Parathyroid adenoma (tissue), 2 donors: Measurements from ENCODE around the gene TEF.

Experiments used
- H2AFZ ChIP-seq: fragments of 300-600 bp; sonication (generic); one replicate; pipeline ENCODE4 v1.7.0; 2017; ENCODE audit warnings: antibody characterized with exemption, mild to moderate bottlenecking
- H3K27ac ChIP-seq: fragments of 300-600 bp; sonication (generic); one replicate; pipeline ENCODE4 v1.7.0; 2017
- H3K27me3 ChIP-seq: fragments of 300-600 bp; sonication (generic); one replicate; pipeline ENCODE4 v1.7.0; 2017; ENCODE audit warnings: low read length; ENCODE audit not compliant: control insufficient read depth, insufficient read depth
- H3K36me3 ChIP-seq: fragments of 300-600 bp; sonication (generic); one replicate; pipeline ENCODE4 v1.7.0; 2017; ENCODE audit warnings: low read length; ENCODE audit not compliant: control insufficient read depth, insufficient read depth
- H3K4me1 ChIP-seq: fragments of 300-600 bp; sonication (generic); one replicate; pipeline ENCODE4 v1.7.0; 2017; ENCODE audit warnings: control low read depth
- H3K4me2 ChIP-seq: fragments of 300-600 bp; sonication (generic); one replicate; pipeline ENCODE4 v1.7.0; 2017; ENCODE audit warnings: low read length
- H3K4me3 ChIP-seq: fragments of 300-600 bp; sonication (generic); one replicate; pipeline ENCODE4 v1.7.0; 2017; ENCODE audit warnings: low read depth, low read length
- H3K79me2 ChIP-seq: fragments of 300-600 bp; sonication (generic); one replicate; pipeline ENCODE4 v1.7.0; 2017; ENCODE audit warnings: control low read depth
- H3K9ac ChIP-seq: fragments of 300-600 bp; sonication (generic); one replicate; pipeline ENCODE4 v1.7.0; 2017; ENCODE audit warnings: mild to moderate bottlenecking
- H3K9me3 ChIP-seq: fragments of 300-600 bp; sonication (generic); one replicate; pipeline ENCODE4 v1.7.0; 2017; ENCODE audit warnings: low read length; ENCODE audit not compliant: control insufficient read depth
- CTCF ChIP-seq: fragments of 300-600 bp; sonication (generic); IDR thresholded peaks from one replicate; pipeline ENCODE4 v1.7.0; 2017; ENCODE audit warnings: antibody characterized with exemption, mild to moderate bottlenecking
- donor health status: primary hyperparathyroidism.

Gene TEF

GRCh38 chr22:41341990-41342389, 39.8 kb upstream of the TEF start:
- Histone ChIP-seq H3K4me2 (no peak overlapping the region), H3K27me3 (no peaks in the 10 kb centered on the region), H3K9ac (no peak overlapping the region), H3K4me3 (no peak overlapping the region), H3K27ac (no peak overlapping the region), H2AFZ (no peak overlapping the region), H3K9me3 (no peaks in the 10 kb centered on the region), H3K4me1 (no peaks in the 10 kb centered on the region), H3K36me3 (no peaks in the 10 kb centered on the region), H3K79me2 (no peaks in the 10 kb centered on the region)
- TF ChIP-seq CTCF, result no peak

GRCh38 chr22:41343300-41343699, 38.4 kb upstream of the TEF start:
- Histone ChIP-seq H3K27ac (no peak overlapping the region), H3K9me3 (no peaks in the 10 kb centered on the region), H3K4me2 (no peak overlapping the region), H3K79me2 (no peaks in the 10 kb centered on the region), H3K4me3 (no peak overlapping the region), H3K27me3 (no peaks in the 10 kb centered on the region), H3K9ac (no peak overlapping the region), H2AFZ (no peak overlapping the region), H3K36me3 (no peaks in the 10 kb centered on the region), H3K4me1 (no peaks in the 10 kb centered on the region)
- TF ChIP-seq CTCF, result no peak

GRCh38 chr22:41343717-41344116, 38.0 kb upstream of the TEF start:
- no peaks in the 10 kb centered on the region for H3K79me2 ChIP-seq
- H3K36me3 ChIP-seq, result no peaks in the 10 kb centered on the region
- no peak overlapping the region for H3K9ac ChIP-seq
- H3K4me3 ChIP-seq, result no peak overlapping the region
- H3K27ac ChIP-seq, result no peak overlapping the region
- H3K27me3 ChIP-seq, result no peaks in the 10 kb centered on the region
- no peak overlapping the region for H2AFZ ChIP-seq
- H3K4me1 ChIP-seq, result no peaks in the 10 kb centered on the region
- no peaks in the 10 kb centered on the region for H3K9me3 ChIP-seq
- no peak for TF ChIP-seq CTCF
- no peak overlapping the region for H3K4me2 ChIP-seq

GRCh38 chr22:41344189-41344788, 37.5 kb upstream of the TEF start:
- Histone ChIP-seq H3K79me2 (no peaks in the 10 kb centered on the region), H3K4me3 (no peak overlapping the region), H3K9ac (no peak overlapping the region), H3K4me1 (no peaks in the 10 kb centered on the region), H3K9me3 (no peaks in the 10 kb centered on the region), H3K36me3 (no peaks in the 10 kb centered on the region), H2AFZ (no peak overlapping the region), H3K27me3 (no peaks in the 10 kb centered on the region), H3K27ac (no peak overlapping the region), H3K4me2 (no peak overlapping the region)
- TF ChIP-seq CTCF, result no peak

GRCh38 chr22:41345807-41346335, 35.9 kb upstream of the TEF start:
- H3K4me1 ChIP-seq, result no peaks in the 10 kb centered on the region

More at GRCh38 chr22:41345807-41346335, 35.9 kb upstream of the TEF start:
- TF ChIP-seq CTCF, result no peak
- Histone ChIP-seq H3K4me3 (no peak overlapping the region), H3K79me2 (no peaks in the 10 kb centered on the region), H3K4me2 (no peak overlapping the region), H3K36me3 (no peaks in the 10 kb centered on the region), H3K27me3 (no peaks in the 10 kb centered on the region), H2AFZ (no peak overlapping the region), H3K9ac (no peak overlapping the region), H3K9me3 (no peaks in the 10 kb centered on the region), H3K27ac (no peak overlapping the region)
